ENCODE results near the gene UBL4B.

- TF ChIP-seq, protein P1, sequence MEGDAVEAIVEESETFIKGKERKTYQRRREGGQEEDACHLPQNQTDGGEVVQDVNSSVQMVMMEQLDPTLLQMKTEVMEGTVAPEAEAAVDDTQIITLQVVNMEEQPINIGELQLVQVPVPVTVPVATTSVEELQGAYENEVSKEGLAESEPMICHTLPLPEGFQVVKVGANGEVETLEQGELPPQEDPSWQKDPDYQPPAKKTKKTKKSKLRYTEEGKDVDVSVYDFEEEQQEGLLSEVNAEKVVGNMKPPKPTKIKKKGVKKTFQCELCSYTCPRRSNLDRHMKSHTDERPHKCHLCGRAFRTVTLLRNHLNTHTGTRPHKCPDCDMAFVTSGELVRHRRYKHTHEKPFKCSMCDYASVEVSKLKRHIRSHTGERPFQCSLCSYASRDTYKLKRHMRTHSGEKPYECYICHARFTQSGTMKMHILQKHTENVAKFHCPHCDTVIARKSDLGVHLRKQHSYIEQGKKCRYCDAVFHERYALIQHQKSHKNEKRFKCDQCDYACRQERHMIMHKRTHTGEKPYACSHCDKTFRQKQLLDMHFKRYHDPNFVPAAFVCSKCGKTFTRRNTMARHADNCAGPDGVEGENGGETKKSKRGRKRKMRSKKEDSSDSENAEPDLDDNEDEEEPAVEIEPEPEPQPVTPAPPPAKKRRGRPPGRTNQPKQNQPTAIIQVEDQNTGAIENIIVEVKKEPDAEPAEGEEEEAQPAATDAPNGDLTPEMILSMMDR (IDR thresholded peaks at IDR 0.05; ENCODE audit: insufficient read depth, low read length, poor library complexity, severe bottlenecking): no peak
- no peak for TF ChIP-seq EZH2phosphoT487 (conservative IDR thresholded peaks at IDR 0.05; ENCODE audit: low read length)
Observed at GRCh38 chr1:110130989-110131388, 18.7 kb downstream of the UBL4B start.

Data from SU-DHL-6 (cell line).